HL-60 (cell line): ENCODE data around the gene NOL6.
"Not testable (repeated sequence)": the region's sequence is repeated elsewhere in the genome, so short reads cannot be mapped to it uniquely, and the experiment has no call there.

ENCODE experiments used
- CTCF ChIP-seq: IDR thresholded peaks from one replicate; pipeline ENCODE4 v1.5.1; 2011; ENCODE audit warnings: low read length, control low read depth, inconsistent platforms; ENCODE audit not compliant: insufficient read depth
- GABPA ChIP-seq: IDR thresholded peaks from 2 replicates; pipeline ENCODE4 v1.6.1; 2012; ENCODE audit warnings: low read depth
- POLR2AphosphoS5 ChIP-seq: IDR thresholded peaks from 2 replicates; pipeline ENCODE4 v1.6.1; 2012; ENCODE audit warnings: low read depth
- REST ChIP-seq: IDR thresholded peaks from 2 replicates; pipeline ENCODE4 v1.6.1; 2012; ENCODE audit warnings: low read depth; ENCODE audit not compliant: insufficient replicate concordance
- SPI1 ChIP-seq: IDR thresholded peaks from 2 replicates; pipeline ENCODE4 v1.6.1; 2012; ENCODE audit warnings: low read depth, mild to moderate bottlenecking, borderline replicate concordance

GRCh38 chr9:33454661-33455026 is 19.1 kb downstream of the NOL6 start:
- not testable (repeated sequence) for TF ChIP-seq REST, CTCF, GABPA, POLR2AphosphoS5, SPI1
